CD4-positive, alpha-beta T cell treated with Interleukin-1 beta for 1 hour (primary cell): ENCODE measurements around the gene PTPN12.
A peak's percentile ranks its signal among the peaks of the same experiment; 100 is the strongest.
"Not testable (repeated sequence)": the region's sequence is repeated elsewhere in the genome, so short reads cannot be mapped to it uniquely, and the experiment has no call there.

ENCODE experiments used
- DNase-seq, 2 donors: peaks; one replicate each; pipeline ENCODE4 v3.0.0-alpha.2; 2020 to 2022

Gene PTPN12

GRCh38 chr7:77580762-77581350 is 43.8 kb downstream of the PTPN12 start:
- no peak for DNase-seq

- DNase-seq, result no peak
These were observed 50.2 kb downstream of the PTPN12 start for GRCh38 chr7:77587272-77587671.

GRCh38 chr7:77600952-77601351 is 63.9 kb downstream of the PTPN12 start:
- DNase-seq, result no peak

DNA sequence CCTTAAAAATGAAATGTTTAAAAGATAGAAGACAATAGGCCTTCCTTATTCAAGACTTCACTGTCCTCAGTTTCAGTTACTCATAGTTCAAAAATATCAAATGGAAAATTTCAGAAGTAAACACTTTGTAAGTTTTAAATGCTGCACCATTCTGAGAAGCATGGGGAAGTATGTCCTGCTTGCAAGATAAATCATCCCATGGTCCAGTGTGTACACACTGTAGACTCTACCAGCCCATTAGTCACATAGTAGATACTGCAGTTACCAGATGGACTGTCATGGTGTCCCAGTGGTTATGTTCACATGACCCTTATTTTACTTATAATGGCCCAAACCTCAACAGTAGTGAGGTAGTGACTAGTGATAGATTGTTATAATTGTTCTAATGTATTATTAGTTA is 69.5 kb downstream of the PTPN12 start:
- DNase-seq, result no peak

DNA sequence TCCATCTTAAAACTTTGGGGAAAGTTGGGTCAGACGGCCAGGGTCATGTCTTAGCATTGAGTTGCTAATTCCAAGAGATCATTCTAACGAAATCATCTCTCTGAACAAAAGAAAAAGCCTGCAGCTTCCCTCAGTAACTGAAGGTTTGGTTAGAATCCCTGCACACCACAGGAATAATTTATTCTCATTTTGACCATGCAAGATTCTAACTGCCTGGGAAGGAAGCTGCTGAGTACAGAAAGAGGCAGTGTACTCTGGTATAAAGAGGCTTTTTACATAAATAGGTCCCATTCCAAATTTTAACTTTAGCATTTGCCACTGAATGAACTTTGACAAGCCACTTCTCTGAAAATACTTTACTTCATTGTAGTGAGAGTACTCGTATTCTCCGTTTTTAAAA is 82.2 kb downstream of the PTPN12 start:
- DNase-seq, result no peak

DNA sequence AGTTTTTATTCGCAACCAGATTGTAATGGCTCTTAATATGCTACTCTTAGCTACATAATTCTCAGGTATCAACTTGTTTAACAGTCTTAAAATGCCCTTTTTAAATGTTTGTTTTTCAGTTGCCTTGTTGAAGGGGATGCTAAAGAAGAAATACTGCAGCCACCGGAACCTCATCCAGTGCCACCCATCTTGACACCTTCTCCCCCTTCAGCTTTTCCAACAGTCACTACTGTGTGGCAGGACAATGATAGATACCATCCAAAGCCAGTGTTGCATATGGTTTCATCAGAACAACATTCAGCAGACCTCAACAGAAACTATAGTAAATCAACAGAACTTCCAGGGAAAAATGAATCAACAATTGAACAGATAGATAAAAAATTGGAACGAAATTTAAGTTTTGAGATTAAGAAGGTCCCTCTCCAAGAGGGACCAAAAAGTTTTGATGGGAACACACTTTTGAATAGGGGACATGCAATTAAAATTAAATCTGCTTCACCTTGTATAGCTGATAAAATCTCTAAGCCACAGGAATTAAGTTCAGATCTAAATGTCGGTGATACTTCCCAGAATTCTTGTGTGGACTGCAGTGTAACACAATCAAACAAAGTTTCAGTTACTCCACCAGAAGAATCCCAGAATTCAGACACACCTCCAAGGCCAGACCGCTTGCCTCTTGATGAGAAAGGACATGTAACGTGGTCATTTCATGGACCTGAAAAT is 89.7 kb downstream of the PTPN12 start:
- no peak for DNase-seq

DNA sequence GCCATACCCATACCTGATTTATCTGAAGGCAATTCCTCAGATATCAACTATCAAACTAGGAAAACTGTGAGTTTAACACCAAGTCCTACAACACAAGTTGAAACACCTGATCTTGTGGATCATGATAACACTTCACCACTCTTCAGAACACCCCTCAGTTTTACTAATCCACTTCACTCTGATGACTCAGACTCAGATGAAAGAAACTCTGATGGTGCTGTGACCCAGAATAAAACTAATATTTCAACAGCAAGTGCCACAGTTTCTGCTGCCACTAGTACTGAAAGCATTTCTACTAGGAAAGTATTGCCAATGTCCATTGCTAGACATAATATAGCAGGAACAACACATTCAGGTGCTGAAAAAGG is 90.2 kb downstream of the PTPN12 start:
- no peak for DNase-seq

DNA sequence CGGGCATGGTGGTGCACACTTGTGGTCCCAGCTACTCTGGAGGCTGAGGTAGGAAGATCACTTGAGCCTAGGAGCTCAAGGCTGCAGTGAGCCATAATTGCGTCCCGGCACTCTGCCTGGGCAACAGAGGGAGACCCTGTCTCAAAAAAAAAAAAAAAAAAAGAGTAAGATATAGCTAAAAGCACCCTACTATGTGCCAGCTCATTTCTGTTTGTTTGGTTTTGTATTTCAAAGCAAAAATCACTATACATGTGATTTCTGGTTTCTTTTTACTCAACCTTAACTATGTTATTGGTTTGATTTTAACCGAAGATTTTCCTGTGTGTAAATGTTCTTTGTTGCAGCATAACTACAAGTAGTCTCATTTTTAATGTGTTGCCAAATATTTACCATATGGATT is 92.7 kb downstream of the PTPN12 start:
- no peak for DNase-seq

DNA sequence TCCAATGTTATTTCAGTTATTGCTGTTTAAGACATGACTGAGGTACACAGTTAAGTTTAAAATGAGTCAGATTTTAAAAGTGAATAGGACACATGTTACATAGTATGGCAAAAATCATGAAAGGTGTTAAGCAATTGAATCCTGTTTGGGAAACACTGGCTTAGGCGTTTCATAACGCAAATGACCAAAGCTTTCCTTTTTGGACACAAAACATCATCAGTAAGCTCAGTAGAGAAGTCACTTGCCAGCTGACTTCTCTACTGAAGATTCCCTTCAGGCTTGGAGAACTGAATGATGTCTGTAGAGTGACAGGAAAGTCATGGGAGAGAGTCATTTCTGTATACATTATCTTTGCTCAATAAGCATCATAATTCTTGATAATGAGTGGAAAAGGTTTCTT is 94.7 kb downstream of the PTPN12 start:
- DNase-seq, result no peak

DNA sequence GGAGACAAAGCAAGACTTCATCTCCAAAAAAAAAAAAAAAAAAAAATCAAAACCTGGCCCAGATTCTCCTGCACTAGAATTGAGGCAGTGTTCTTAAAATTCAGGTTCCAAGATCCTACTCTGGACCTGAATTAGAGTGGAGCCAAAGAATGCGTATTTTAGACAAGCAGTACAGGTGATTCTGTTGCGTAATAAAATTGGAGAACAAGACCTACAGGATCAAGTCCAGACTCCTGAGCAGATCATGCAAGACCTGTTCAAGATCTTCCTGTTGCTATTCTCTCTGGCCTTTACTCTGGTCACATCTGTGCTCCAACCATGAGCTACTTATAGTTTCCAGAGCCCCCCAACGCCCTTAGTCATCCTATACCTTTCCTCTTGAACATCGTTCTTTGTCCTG is 107.7 kb downstream of the PTPN12 start:
- DNase-seq, result no peak

DNA sequence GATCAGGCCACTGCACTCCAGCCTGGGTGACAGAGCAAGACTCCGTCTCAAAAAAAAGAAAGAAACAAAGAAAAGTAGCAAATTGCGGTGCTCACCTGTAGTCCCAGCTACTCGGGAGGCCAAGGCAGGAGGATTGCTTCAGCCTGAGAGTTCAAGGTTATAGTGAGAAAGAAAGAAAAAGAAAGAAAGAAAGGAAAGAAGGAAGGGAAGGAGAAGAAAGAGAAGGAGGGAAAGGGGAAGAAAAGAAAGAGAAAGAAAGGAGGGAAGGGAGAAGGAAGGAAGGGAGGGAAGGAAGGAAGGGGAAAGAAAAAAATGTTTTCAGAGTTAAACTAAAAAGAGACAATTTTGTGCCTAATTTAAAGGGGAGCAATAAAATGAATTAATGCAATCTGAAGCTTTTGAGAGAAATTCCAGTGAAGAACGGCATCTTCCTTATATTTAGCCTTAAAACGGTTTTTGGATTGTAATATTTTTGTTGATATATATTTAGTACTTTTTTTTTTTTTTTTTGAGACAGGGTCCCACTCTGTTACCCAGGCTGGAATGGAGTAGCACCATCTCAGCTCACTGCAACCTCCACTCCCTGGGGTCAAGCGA is 111.7 kb downstream of the PTPN12 start:
- DNase-seq, result no peak

- no peak for DNase-seq
These were observed 112.7 kb downstream of the PTPN12 start for GRCh38 chr7:77649716-77650349.

GRCh38 chr7:77651575-77652162 is 114.6 kb downstream of the PTPN12 start:
- DNase-seq, result peak in 1 of 2 donors; percentile 62

DNA sequence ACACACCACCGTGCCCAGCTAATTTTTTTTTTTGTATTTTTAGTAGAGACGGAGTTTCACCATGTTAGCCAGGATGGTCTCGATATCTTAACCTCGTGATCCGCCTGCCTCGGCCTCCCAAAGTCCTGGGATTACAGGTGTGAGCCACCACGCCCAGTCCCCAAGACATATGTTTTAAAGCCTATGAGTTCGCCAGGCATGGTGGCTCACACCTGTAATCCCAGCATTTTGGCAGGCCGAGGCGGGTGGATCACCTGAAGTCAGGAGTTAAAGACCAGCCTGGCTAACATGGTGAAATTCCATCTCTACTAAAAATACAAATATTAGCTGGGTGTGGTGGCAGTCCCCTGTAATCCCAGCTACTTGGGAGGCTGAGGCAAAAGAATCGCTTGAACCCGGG is 115.7 kb downstream of the PTPN12 start:
- DNase-seq, result not testable (repeated sequence)

- DNase-seq, result no peak
These were observed 116.5 kb downstream of the PTPN12 start for GRCh38 chr7:77653572-77653971.

GRCh38 chr7:77655356-77655755 is 118.3 kb downstream of the PTPN12 start:
- no peak for DNase-seq

GRCh38 chr7:77655836-77656455 is 118.9 kb downstream of the PTPN12 start:
- DNase-seq, result no peak

DNA sequence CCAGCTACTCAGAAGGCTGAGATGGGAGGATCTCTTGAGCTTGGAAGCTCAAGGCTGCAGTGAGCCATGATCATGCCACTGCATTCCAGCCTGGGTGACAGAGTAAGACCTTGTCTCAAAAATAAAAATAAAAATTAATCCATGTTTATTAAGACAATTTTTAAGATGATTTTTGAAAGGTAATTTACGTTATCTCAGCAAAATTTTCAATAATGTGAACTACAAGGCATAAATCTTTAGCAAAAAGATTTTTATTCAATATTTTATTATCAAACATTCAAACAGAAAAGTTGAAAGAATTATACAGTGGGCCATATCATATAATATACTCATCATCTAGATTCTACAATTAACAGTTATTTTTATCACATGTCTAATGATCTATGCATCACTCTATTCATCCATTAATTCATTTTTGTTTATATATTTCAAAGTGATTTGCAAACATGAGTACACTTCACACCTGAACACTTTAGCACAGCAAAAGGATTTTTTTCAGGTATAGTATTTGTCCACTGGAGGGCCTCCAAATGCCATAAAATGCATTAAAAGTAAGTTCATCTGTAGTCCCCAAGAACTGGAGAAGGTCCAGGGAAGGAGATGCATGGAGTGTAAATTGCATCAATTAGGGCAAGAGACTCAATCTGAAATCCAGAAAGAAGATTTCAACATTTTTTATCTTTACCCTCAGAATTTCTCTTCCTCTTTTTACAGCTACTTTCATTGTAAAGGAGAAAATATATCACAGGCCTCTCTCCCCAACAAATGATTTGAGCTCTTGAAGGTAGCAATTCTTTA is 120.5 kb downstream of the PTPN12 start:
- DNase-seq, result peak in 1 of 2 donors; percentile 56

DNA sequence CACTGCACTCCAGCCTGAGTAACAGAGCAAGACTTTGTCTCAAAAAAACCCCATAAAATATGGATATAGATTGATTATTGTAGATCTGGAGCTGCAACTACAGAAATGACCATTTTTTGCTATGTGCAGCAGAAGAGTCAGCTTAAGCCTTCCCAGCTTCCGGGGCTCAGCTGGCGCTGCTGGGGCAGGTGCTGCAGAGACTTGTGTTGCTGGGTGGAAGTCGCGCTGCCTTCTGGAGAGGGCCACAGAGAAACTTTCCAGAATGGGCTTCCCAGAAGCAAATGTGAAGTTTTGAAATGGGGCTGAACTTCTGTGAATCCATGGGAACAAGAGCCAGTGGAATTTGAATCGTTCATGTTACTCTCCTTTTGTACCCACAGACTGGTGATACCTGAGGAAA is 121.8 kb downstream of the PTPN12 start:
- no peak for DNase-seq

DNA sequence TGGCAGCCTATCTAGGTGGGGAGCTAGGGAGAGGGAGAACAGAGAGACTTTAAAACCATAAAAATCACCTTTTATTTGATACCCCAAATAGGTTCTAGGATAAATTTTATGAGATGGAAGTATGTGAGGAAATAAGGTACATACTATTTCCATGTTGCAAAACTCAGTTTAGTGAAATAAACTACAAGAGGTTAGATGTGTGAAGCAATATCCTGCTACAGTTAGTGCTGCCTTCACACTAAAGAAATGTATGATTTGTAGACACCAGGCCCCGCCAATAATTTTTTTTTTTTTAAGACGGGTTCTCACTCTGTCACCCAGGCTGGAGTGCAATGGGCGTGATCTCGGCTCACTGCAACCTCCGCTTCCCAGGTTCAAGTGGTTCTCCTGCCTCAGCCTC is 124.7 kb downstream of the PTPN12 start:
- no peak for DNase-seq

GRCh38 chr7:77662869-77663268 is 125.8 kb downstream of the PTPN12 start:
- DNase-seq, result no peak

GRCh38 chr7:77664715-77665114 is 127.6 kb downstream of the PTPN12 start:
- no peak for DNase-seq
